ENCODE measurements around the gene CCL22.
"Not testable (repeated sequence)": the region's sequence is repeated elsewhere in the genome, so short reads cannot be mapped to it uniquely, and the experiment has no call there.

DNA sequence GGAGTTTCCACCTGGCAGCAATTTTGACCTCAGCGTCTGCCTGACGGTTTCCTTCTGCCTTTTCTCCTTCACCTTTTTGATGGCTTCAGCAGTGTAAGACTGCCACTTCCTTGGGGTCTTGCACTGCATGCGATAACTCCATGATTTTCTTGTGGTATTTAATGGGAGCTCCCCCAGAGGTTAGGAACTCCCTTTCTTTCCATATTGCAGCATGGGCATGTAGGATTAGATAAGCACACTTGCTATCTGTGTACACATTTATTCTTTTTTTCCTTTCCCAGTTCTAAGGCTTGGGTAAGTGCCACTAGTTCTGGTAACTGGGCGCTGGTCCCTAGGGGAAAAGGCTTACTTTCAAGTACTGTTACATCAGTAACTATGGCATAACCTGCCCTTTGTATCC, 38.9 kb downstream of the CCL22 start:
- TF ChIP-seq, protein P1, sequence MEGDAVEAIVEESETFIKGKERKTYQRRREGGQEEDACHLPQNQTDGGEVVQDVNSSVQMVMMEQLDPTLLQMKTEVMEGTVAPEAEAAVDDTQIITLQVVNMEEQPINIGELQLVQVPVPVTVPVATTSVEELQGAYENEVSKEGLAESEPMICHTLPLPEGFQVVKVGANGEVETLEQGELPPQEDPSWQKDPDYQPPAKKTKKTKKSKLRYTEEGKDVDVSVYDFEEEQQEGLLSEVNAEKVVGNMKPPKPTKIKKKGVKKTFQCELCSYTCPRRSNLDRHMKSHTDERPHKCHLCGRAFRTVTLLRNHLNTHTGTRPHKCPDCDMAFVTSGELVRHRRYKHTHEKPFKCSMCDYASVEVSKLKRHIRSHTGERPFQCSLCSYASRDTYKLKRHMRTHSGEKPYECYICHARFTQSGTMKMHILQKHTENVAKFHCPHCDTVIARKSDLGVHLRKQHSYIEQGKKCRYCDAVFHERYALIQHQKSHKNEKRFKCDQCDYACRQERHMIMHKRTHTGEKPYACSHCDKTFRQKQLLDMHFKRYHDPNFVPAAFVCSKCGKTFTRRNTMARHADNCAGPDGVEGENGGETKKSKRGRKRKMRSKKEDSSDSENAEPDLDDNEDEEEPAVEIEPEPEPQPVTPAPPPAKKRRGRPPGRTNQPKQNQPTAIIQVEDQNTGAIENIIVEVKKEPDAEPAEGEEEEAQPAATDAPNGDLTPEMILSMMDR (IDR thresholded peaks at IDR 0.05; ENCODE audit: low read depth, low read length): not testable (repeated sequence)
- not testable (repeated sequence) for TF ChIP-seq EZH2phosphoT487 (IDR thresholded peaks at IDR 0.05; ENCODE audit: low read depth)
